Nephron (organoid): ENCODE measurements around the gene BMP8A.
"Not testable (repeated sequence)": the region's sequence is repeated elsewhere in the genome, so short reads cannot be mapped to it uniquely, and the experiment has no call there.

Experiments used
- H3K27ac Mint-ChIP-seq, 3 experiments: 2 replicates each; pipeline ENCODE4 v1.8.0; 2020; ENCODE audit warnings: mixed read lengths in 3 of 3, mild to moderate bottlenecking in 2 of 3, moderate library complexity in 1 of 3
- H3K27me3 Mint-ChIP-seq: 2 replicates; pipeline ENCODE4 v1.8.0; 2021; ENCODE audit warnings: low read depth, mild to moderate bottlenecking, moderate library complexity, mixed read lengths
- H3K36me3 Mint-ChIP-seq: 2 replicates; pipeline ENCODE4 v1.8.0; 2020; ENCODE audit warnings: low read depth, mixed read lengths
- H3K4me1 Mint-ChIP-seq: 2 replicates; pipeline ENCODE4 v1.8.0; 2020; ENCODE audit warnings: mixed read lengths
- H3K4me3 Mint-ChIP-seq, 3 experiments: 2 replicates each; pipeline ENCODE4 v1.8.0; 2020; ENCODE audit warnings: mild to moderate bottlenecking in 3 of 3, mixed read lengths in 3 of 3, moderate library complexity in 2 of 3
- H3K9me3 Mint-ChIP-seq: 2 replicates; pipeline ENCODE4 v1.8.0; 2020; ENCODE audit warnings: mixed read lengths
- CTCF ChIP-seq, 3 experiments: fragments of 200-600 bp; sonication (generic); IDR thresholded peaks; one replicate each; pipeline ENCODE4 v1.5.0; 2021; ENCODE audit warnings: antibody characterized with exemption in 3 of 3; ENCODE audit not compliant: unreplicated experiment in 3 of 3

BMP8A gene

GRCh38 chr1:39488012-39488545, 3.4 kb upstream of the BMP8A start:
- H3K27me3 Mint-ChIP-seq = peaks cover 40% of the 10 kb centered on the region
- no peak overlapping the region for H3K27ac Mint-ChIP-seq
- H3K36me3 Mint-ChIP-seq = peaks cover 44% of the 10 kb centered on the region
- no peak overlapping the region for H3K4me3 Mint-ChIP-seq
- peaks cover 7% of the 10 kb centered on the region for H3K4me1 Mint-ChIP-seq
- no peak for TF ChIP-seq CTCF (IDR thresholded peaks at IDR 0.05; ENCODE audit: unreplicated experiment in 3 of 3)
- H3K9me3 Mint-ChIP-seq = no peaks in the 10 kb centered on the region

GRCh38 chr1:39488793-39489566, 2.5 kb upstream of the BMP8A start:
- Mint-ChIP-seq H3K27me3 (peaks cover 44% of the 10 kb centered on the region), H3K27ac (no peak overlapping the region), H3K36me3 (peaks cover 37% of the 10 kb centered on the region), H3K4me3 (peak overlapping the region in 2 of 3 experiments; percentile 11 to 57), H3K9me3 (no peaks in the 10 kb centered on the region), H3K4me1 (peaks cover 7% of the 10 kb centered on the region)
- TF ChIP-seq CTCF (IDR thresholded peaks at IDR 0.05; ENCODE audit: unreplicated experiment in 3 of 3) = no peak

GRCh38 chr1:39489567-39490239, 1.7 kb upstream of the BMP8A start:
- Mint-ChIP-seq H3K27ac (peak overlapping the region in 1 of 3 experiments; percentile 19), H3K27me3 (peaks cover 52% of the 10 kb centered on the region), H3K36me3 (peaks cover 34% of the 10 kb centered on the region), H3K9me3 (no peaks in the 10 kb centered on the region), H3K4me3 (peak overlapping the region; percentile 37 to 67 (median 54)), H3K4me1 (peaks cover 7% of the 10 kb centered on the region)
- no peak for TF ChIP-seq CTCF (IDR thresholded peaks at IDR 0.05; ENCODE audit: unreplicated experiment in 3 of 3)

- H3K9me3 Mint-ChIP-seq = no peaks in the 10 kb centered on the region
- H3K27ac Mint-ChIP-seq = no peak overlapping the region
- peak overlapping the region; percentile 65 to 77 (median 68) for H3K4me3 Mint-ChIP-seq
- TF ChIP-seq CTCF (IDR thresholded peaks at IDR 0.05; ENCODE audit: unreplicated experiment in 3 of 3) = no peak
- H3K36me3 Mint-ChIP-seq = peaks cover 26% of the 10 kb centered on the region
- H3K4me1 Mint-ChIP-seq = peaks cover 7% of the 10 kb centered on the region
- H3K27me3 Mint-ChIP-seq = peaks cover 56% of the 10 kb centered on the region
Measured at GRCh38 chr1:39490596-39491145, 765 bp upstream of the BMP8A start.

GRCh38 chr1:39492118-39493042, 944 bp downstream of the BMP8A start:
- peak overlapping the region; percentile 57 to 69 (median 62) for H3K4me3 Mint-ChIP-seq
- H3K4me1 Mint-ChIP-seq, H3K36me3 Mint-ChIP-seq, H3K9me3 Mint-ChIP-seq, H3K27ac Mint-ChIP-seq: not testable (repeated sequence)
- H3K27me3 Mint-ChIP-seq = peaks cover 56% of the 10 kb centered on the region

GRCh38 chr1:39493043-39493810, 1.8 kb downstream of the BMP8A start:
- H3K9me3 Mint-ChIP-seq, H3K36me3 Mint-ChIP-seq, H3K27ac Mint-ChIP-seq: not testable (repeated sequence)
- Mint-ChIP-seq H3K4me3 (peak overlapping the region; percentile 57 to 69 (median 62)), H3K27me3 (peaks cover 57% of the 10 kb centered on the region), H3K4me1 (peaks cover 10% of the 10 kb centered on the region)
